ENCODE data around the gene ICAM4. TPM values are rescaled to one million over a fixed set of nuclear protein-coding genes. Genes with fewer than 3 reads are reported as not detected.

ICAM4 gene
- total RNA-seq, 1 experiment from 2014 or later = 9.4 TPM

DNA sequence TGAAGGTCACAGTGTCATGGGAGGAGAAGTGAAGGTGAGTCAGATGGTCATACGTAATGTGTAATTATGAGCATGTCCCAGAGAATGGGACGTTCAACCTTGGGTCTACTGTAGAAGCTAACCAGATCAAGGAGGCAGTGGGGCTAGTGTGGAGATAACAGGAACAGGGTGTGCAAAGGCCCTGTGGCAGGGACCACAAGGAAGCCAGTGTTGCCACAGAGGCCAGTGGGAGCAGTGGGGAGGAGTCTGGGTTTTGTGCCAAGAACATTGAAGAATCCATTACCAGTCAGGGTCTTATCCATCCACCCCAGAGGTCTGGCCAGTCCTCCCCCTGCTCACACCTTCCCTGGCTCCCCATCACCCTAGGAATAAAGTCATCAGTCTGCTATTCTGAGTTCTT is 31.4 kb upstream of the ICAM4 start:
- DNase-seq = no peak
- H3K4me1 Mint-ChIP-seq (ENCODE audit: low read depth, unreplicated experiment) = peaks cover 7% of the 10 kb centered on the region
- H3K27ac Mint-ChIP-seq (ENCODE audit: unreplicated experiment) = peak overlapping the region; percentile 43
- intact Hi-C loops (cut with micrococcal nuclease; ENCODE audit: unreplicated experiment) = no loop called here
- H3K27me3 ChIP-seq (replicated peaks; ENCODE audit: control insufficient read depth, insufficient read depth, low read length) = no peaks in the 10 kb centered on the region
- POLR2A ChIA-PET = no interaction called here
- CTCF ChIA-PET = no interaction called here
- TF ChIP-seq, protein P1, sequence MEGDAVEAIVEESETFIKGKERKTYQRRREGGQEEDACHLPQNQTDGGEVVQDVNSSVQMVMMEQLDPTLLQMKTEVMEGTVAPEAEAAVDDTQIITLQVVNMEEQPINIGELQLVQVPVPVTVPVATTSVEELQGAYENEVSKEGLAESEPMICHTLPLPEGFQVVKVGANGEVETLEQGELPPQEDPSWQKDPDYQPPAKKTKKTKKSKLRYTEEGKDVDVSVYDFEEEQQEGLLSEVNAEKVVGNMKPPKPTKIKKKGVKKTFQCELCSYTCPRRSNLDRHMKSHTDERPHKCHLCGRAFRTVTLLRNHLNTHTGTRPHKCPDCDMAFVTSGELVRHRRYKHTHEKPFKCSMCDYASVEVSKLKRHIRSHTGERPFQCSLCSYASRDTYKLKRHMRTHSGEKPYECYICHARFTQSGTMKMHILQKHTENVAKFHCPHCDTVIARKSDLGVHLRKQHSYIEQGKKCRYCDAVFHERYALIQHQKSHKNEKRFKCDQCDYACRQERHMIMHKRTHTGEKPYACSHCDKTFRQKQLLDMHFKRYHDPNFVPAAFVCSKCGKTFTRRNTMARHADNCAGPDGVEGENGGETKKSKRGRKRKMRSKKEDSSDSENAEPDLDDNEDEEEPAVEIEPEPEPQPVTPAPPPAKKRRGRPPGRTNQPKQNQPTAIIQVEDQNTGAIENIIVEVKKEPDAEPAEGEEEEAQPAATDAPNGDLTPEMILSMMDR (IDR thresholded peaks at IDR 0.05; ENCODE audit: insufficient read depth in 1 of 2, low read depth in 1 of 2, low read length in 1 of 2, severe bottlenecking in 1 of 2, unreplicated experiment in 1 of 2) = no peak
- H3K4me3 Mint-ChIP-seq (ENCODE audit: unreplicated experiment) = no peak overlapping the region
- H3K9me3 ChIP-seq = no peaks in the 10 kb centered on the region
- no peaks in the 10 kb centered on the region for H3K9me3 Mint-ChIP-seq (ENCODE audit: unreplicated experiment)
- no peaks in the 10 kb centered on the region for H3K27me3 Mint-ChIP-seq (ENCODE audit: insufficient read depth, unreplicated experiment)
- no peak overlapping the region for H3K4me3 ChIP-seq (ENCODE audit: low read depth, low read length)
- peaks cover 2% of the 10 kb centered on the region; the same call in 1 of the 2 replicates for H3K36me3 ChIP-seq (ENCODE audit: control insufficient read depth, insufficient read depth, low read length)
- peaks cover 16% of the 10 kb centered on the region for H3K4me1 ChIP-seq
- H3K36me3 Mint-ChIP-seq (ENCODE audit: insufficient read depth, unreplicated experiment) = peaks cover 51% of the 10 kb centered on the region
- BruUV-seq (replicated peaks) = no TSS peak

GRCh38 chr19:10256551-10256950 is 30.2 kb upstream of the ICAM4 start:
- DNase-seq = no peak
- CTCF ChIA-PET = interaction anchor here (1.1 kb wide), 1 partner anchor 14 kb away, joined by 3 read pairs; the partner anchor contains the start of gene ICAM1
- POLR2A ChIA-PET = no interaction called here
- peaks cover 53% of the 10 kb centered on the region for H3K36me3 Mint-ChIP-seq (ENCODE audit: insufficient read depth, unreplicated experiment)
- Histone ChIP-seq H3K27me3 (replicated peaks; ENCODE audit: control insufficient read depth, insufficient read depth, low read length) (no peaks in the 10 kb centered on the region), H3K9me3 (no peaks in the 10 kb centered on the region), H3K4me3 (ENCODE audit: low read depth, low read length) (no peak overlapping the region), H3K4me1 (peaks cover 24% of the 10 kb centered on the region), H3K36me3 (ENCODE audit: control insufficient read depth, insufficient read depth, low read length) (peaks cover 2% of the 10 kb centered on the region; the same call in 1 of the 2 replicates)
- intact Hi-C loops (cut with micrococcal nuclease; ENCODE audit: unreplicated experiment) = no loop called here
- no peaks in the 10 kb centered on the region for H3K27me3 Mint-ChIP-seq (ENCODE audit: insufficient read depth, unreplicated experiment)
- peaks cover 7% of the 10 kb centered on the region for H3K4me1 Mint-ChIP-seq (ENCODE audit: low read depth, unreplicated experiment)
- BruUV-seq (replicated peaks) = no TSS peak
- no peak overlapping the region for H3K4me3 Mint-ChIP-seq (ENCODE audit: unreplicated experiment)
- TF ChIP-seq, protein P1 (IDR thresholded peaks at IDR 0.05; ENCODE audit: insufficient read depth in 1 of 2, low read depth in 1 of 2, low read length in 1 of 2, severe bottlenecking in 1 of 2, unreplicated experiment in 1 of 2) = no peak
- no peaks in the 10 kb centered on the region for H3K9me3 Mint-ChIP-seq (ENCODE audit: unreplicated experiment)
- no peak overlapping the region for H3K27ac Mint-ChIP-seq (ENCODE audit: unreplicated experiment)

DNA sequence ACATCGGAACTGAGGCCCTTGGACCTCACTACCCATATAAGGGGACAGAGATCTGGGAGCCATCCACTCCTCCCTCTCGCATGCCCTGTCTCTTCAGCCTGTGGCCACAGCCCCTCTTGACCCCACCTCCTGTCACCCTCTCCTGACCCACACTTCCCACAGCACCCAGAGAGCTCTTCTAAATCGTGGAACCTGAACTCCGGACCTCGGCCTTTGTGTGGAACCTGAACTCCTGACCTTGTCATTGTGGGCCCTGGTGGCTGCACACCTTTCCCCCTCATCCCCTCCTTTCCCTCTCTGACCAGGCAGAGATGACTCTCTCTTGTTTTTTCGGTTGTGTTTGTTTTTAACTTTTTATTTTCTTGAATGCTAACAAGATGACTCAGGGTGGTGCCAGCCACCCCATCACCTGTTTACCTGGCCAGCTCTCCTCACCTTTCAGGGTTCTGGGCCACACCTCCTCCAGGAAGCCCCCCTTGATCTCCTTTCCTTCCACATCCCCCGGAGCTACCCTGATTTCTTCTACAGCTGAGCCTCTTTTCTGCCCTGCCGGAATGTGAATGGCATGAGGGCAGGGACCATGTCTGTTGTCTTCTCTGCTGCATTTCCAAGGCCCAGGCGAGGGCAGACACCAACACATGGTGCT is 29.7 kb upstream of the ICAM4 start:
- H3K36me3 Mint-ChIP-seq (ENCODE audit: insufficient read depth, unreplicated experiment) = peaks cover 48% of the 10 kb centered on the region

More for the DNA sequence above, 29.7 kb upstream of the ICAM4 start:
- H3K9me3 Mint-ChIP-seq (ENCODE audit: unreplicated experiment) = no peaks in the 10 kb centered on the region
- H3K4me3 ChIP-seq (ENCODE audit: low read depth, low read length) = no peak overlapping the region
- peaks cover 7% of the 10 kb centered on the region for H3K4me1 Mint-ChIP-seq (ENCODE audit: low read depth, unreplicated experiment)
- POLR2A ChIA-PET = no interaction called here
- no peaks in the 10 kb centered on the region for H3K27me3 ChIP-seq (replicated peaks; ENCODE audit: control insufficient read depth, insufficient read depth, low read length)
- no peak overlapping the region for H3K4me3 Mint-ChIP-seq (ENCODE audit: unreplicated experiment)
- H3K9me3 ChIP-seq = no peaks in the 10 kb centered on the region
- no peak for DNase-seq
- BruUV-seq (replicated peaks) = no TSS peak
- H3K4me1 ChIP-seq = peaks cover 27% of the 10 kb centered on the region
- peaks cover 2% of the 10 kb centered on the region; the same call in 1 of the 2 replicates for H3K36me3 ChIP-seq (ENCODE audit: control insufficient read depth, insufficient read depth, low read length)
- CTCF ChIA-PET = interaction anchor here (0.6 to 1.1 kb wide), 2 partner anchors 14 to 222 kb away, joined by 3 read pairs; partner anchors contain the start of gene ICAM1
- TF ChIP-seq, protein P1 (IDR thresholded peaks at IDR 0.05; ENCODE audit: insufficient read depth in 1 of 2, low read depth in 1 of 2, low read length in 1 of 2, severe bottlenecking in 1 of 2, unreplicated experiment in 1 of 2) = no peak
- no peak overlapping the region for H3K27ac Mint-ChIP-seq (ENCODE audit: unreplicated experiment)
- no peaks in the 10 kb centered on the region for H3K27me3 Mint-ChIP-seq (ENCODE audit: insufficient read depth, unreplicated experiment)
- intact Hi-C loops (cut with micrococcal nuclease; ENCODE audit: unreplicated experiment) = no loop called here
